Gastroesophageal sphincter (tissue), 4 donors: Measurements from ENCODE around the gene TNNI3. TPM values are rescaled to one million over a fixed set of nuclear protein-coding genes. Genes with fewer than 3 reads are reported as not detected.
"Not testable (repeated sequence)": the region's sequence is repeated elsewhere in the genome, so short reads cannot be mapped to it uniquely, and the experiment has no call there.

Source experiments
- ATAC-seq: fragments of 150-250 bp; one replicate; pipeline ENCODE4 v1.9.1; 2016; ENCODE audit warnings: mild to moderate bottlenecking, moderate library complexity
- H3K27ac ChIP-seq, 4 donors: fragments of 200-600 bp; sonication (generic) in 3 of 4; 1 replicate in 3 of 4; 2 replicates in 1 of 4; pipeline ENCODE4 v1.5.1; 2016 to 2019
- H3K27me3 ChIP-seq: fragments of 200-600 bp; sonication (generic); one replicate; pipeline ENCODE4 v1.5.1; 2019
- H3K36me3 ChIP-seq, 2 donors: fragments of 200-600 bp; sonication (generic); one replicate each; pipeline ENCODE4 v1.5.1; 2019; ENCODE audit warnings: control low read depth in 1 of 2
- H3K4me1 ChIP-seq, 3 donors: fragments of 200-600 bp; sonication (generic); 1 replicate in 2 of 3; 2 replicates in 1 of 3; pipeline ENCODE4 v1.5.1; 2016 to 2019; ENCODE audit warnings: control low read depth in 2 of 3
- H3K4me3 ChIP-seq, 2 donors: fragments of 200-600 bp; sonication (generic); one replicate each; pipeline ENCODE4 v1.5.1; 2019; ENCODE audit warnings: mild to moderate bottlenecking in 1 of 2, moderate library complexity in 1 of 2
- H3K9me3 ChIP-seq, 3 donors: fragments of 200-600 bp; sonication (generic); one replicate each; pipeline ENCODE4 v1.5.1; 2017 to 2019; ENCODE audit warnings: control low read depth in 2 of 3
- EP300 ChIP-seq: sonication (generic); formaldehyde crosslinking; IDR thresholded peaks from one replicate; pipeline ENCODE4 v1.6.1; 2017; ENCODE audit warnings: antibody characterized with exemption, mild to moderate bottlenecking
- POLR2A ChIP-seq, 2 donors: fragments of 450-650 bp; IDR thresholded peaks; one replicate each; pipeline ENCODE4 v1.6.1; 2017; ENCODE audit warnings: antibody characterized with exemption in 2 of 2, mild to moderate bottlenecking in 2 of 2, moderate library complexity in 1 of 2
- POLR2AphosphoS5 ChIP-seq: sonication (generic); formaldehyde crosslinking; IDR thresholded peaks from one replicate; pipeline ENCODE4 v1.6.1; 2017; ENCODE audit warnings: antibody characterized with exemption
- WGBS, 2 donors: methylation state at CpG; one replicate each; pipeline ENCODE4 v1.1.5; 2018; ENCODE audit warnings: low coverage in 1 of 2; 5-methylcytosine and 5-hydroxymethylcytosine counted together
- total RNA-seq, 4 donors: library from RNA; depleted of rRNA; stranded (reverse); fragments of >200 nt; gene quantifications; one replicate each; pipeline ENCODE4 v1.1.0, GENCODE V29; 2016
- TF ChIP-seq, protein P1 (sequence below), 4 experiments: fragments of 200-600 bp in 2 of 4; fragments of 450-650 bp in 2 of 4; sonication (generic) in 1 of 4; IDR thresholded peaks; one replicate each; pipeline ENCODE4 v1.5.1; 2017 to 2019; ENCODE audit warnings: antibody characterized with exemption in 4 of 4, mild to moderate bottlenecking in 2 of 4, moderate library complexity in 2 of 4

Gene TNNI3
- total RNA-seq: not detected

DNA sequence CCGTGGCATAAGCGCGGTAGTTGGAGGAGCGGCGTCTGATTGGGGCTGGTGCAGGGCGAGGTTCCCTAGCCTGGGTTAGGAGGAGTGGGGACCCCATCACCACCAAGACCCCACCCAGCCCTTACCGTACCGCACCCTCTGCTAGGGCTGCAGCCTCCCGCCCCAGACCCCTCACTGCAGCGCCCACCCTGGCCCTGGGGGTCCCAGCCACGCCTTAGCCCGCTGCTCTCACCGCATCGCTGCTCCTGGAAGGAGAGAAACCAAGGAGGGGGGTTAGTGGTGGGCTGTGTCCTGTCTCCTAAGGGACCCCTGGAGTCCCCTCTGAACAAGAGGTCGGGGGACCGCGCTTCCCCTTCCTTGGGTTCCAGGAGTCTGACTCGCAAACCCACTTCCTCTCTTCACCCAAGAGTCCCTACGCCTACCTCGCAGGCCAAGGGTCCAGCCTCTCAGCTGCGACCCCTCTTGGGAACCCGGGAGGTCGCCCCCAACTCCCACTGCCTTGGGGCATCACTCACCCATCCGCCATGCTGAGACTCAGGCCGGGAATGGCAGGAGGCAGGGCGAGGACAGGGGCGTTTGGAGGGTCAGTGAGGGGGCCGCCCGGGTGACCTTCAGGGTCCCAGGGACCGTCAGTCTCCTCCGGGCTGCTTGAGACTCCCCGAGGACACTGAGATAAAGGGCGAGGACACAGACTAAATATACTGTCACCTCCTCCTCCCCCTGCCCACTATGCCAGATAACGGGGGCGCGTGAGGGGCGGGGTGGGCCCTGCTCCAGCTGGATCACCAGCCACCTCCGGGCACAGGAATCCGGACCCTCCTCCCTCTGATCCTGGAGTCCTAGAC is at the start of gene TNNI3:
TSS of gene TNNI3 (minus strand) at position 669 of the 845 bp plus-strand sequence. CDS start at position 526, 143 bp downstream.
- H3K9me3 ChIP-seq: no peaks in the 10 kb centered on the region
- peak within 1 kb of the TSS in 1 of 2 donors; percentile 6 for H3K4me3 ChIP-seq
- peaks cover 0 to 31% (median 0%) of the 10 kb centered on the region in 3 donors for H3K4me1 ChIP-seq
- peaks cover 100% of the 10 kb centered on the region for H3K27me3 ChIP-seq
- no peaks in the 10 kb centered on the region for H3K36me3 ChIP-seq
- no peak within 1 kb of the TSS for H3K27ac ChIP-seq
- whole genome bisulfite sequencing, 2 donors: 36% methylated on average over 7 of the region's 39 CpGs; no CpG with 5 or more reads in 1 of the 2 donors
- TF ChIP-seq, protein P1, sequence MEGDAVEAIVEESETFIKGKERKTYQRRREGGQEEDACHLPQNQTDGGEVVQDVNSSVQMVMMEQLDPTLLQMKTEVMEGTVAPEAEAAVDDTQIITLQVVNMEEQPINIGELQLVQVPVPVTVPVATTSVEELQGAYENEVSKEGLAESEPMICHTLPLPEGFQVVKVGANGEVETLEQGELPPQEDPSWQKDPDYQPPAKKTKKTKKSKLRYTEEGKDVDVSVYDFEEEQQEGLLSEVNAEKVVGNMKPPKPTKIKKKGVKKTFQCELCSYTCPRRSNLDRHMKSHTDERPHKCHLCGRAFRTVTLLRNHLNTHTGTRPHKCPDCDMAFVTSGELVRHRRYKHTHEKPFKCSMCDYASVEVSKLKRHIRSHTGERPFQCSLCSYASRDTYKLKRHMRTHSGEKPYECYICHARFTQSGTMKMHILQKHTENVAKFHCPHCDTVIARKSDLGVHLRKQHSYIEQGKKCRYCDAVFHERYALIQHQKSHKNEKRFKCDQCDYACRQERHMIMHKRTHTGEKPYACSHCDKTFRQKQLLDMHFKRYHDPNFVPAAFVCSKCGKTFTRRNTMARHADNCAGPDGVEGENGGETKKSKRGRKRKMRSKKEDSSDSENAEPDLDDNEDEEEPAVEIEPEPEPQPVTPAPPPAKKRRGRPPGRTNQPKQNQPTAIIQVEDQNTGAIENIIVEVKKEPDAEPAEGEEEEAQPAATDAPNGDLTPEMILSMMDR (IDR thresholded peaks at IDR 0.05): no peak
- no peak for TF ChIP-seq POLR2AphosphoS5
- no peak for ATAC-seq

DNA sequence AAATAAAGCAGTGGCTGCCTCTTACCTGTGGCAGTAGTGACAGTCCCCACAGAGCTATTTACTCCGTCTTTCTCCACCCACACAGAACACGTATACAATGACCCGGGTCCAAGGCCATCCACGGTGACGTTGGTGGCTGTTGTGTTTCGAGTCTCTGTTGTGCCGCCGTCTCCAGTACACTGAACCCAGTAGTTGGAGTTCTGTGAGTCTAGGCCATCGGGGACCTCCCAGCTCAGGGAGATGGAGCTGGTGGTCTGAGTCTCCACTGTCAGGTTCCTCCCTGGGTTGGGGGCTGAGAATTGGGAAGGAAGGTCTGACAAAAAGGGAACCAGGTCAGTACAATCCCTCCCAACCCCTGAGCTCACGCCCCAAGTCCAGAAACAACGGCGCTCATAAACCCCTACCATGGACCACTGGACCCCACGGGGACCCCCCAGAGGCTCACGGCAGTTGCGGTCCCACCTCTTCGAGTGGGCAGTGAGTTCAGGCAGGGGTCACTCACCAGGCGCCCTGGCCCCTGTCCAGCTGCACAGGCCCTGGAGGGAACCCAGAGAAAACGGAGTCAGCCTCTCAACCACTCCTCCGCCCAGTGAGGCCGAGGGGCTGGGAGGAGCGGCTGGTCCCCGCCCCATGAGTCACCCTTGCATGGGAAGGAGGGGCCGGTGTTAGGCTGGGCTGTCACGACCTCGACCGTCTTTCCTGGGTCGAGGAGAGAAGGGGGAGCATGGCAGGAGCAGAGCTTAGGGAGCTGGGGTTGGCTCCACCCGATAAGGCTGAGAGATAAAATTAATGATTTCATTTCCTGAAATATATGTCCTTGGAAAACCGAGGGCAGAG is 49.4 kb upstream of the TNNI3 start:
- WGBS, 2 donors: 37% methylated on average over 10 of the region's 29 CpGs; no CpG with 5 or more reads in 1 of the 2 donors
- peak; percentile 96 for ATAC-seq
- H3K27me3 ChIP-seq: peaks cover 48% of the 10 kb centered on the region
- H3K9me3 ChIP-seq: peaks cover 0 to under 1% (median 0%) of the 10 kb centered on the region in 3 donors
- peaks cover 0 to 10% (median 6%) of the 10 kb centered on the region in 3 donors for H3K4me1 ChIP-seq
- H3K4me3 ChIP-seq: peak overlapping the region in 1 of 2 donors; percentile 22
- TF ChIP-seq EP300 (no peak), POLR2AphosphoS5 (peak; percentile 17)
- H3K36me3 ChIP-seq: no peaks in the 10 kb centered on the region
- H3K27ac ChIP-seq: no peak overlapping the region

DNA sequence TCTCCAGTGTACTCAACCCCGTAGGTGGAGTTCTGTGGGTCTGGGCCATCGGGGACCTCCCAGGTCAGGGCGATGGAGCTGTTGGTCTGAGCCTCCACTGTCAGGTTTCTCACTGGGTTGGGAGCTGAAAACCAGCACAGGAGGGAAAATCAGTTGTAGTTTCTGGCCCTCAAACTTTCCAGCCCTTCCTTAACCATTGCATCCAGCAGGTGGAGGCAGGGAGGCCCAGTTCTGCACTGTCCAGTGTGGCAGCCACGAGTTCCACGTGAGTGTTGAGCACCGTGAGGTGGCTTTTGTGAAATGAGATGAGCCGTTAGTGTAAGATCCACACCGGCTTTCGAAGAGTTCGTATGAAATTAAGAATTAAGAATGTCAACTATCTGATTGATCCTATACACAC is 44.7 kb upstream of the TNNI3 start:
- not testable (repeated sequence) for H3K27ac ChIP-seq, H3K4me3 ChIP-seq, H3K4me1 ChIP-seq, ATAC-seq, H3K9me3 ChIP-seq, H3K36me3 ChIP-seq
- 59% methylated on average over 5 of the region's 10 CpGs; no CpG with 5 or more reads in 1 of the 2 donors for WGBS, 2 donors
- H3K27me3 ChIP-seq: peaks cover 73% of the 10 kb centered on the region

DNA sequence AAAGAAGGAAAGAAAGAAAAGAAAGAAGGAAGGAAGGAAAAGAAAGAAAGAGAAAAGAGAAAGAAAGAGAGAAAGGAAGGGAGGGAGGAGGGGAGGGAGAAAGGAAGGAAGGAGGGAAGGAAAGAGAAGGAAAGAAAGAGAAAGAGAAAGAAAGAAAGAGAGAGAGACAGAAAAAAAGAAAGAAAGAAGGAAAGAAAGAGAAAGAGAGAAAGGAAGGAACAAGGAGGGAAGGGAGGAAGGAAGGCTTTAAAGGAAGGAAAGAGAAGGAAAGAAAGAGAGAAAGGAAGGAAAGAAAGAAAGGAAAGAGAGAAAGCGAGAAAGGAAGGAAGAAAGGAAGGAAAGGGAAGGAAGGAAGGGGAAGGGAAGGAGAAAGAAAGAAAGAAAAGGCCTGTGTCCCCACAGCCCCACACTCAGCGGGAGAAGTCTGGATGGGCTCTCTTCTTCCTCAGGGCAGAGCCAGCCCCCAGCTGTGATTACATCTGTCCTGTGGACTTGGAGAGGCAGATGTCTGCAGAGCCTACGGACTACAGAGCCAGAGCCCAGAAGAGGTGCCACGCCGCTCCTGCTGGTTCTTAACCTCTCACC is 42.2 kb upstream of the TNNI3 start:
- Histone ChIP-seq H3K4me1 (no peaks in the 10 kb centered on the region), H3K4me3 (no peak overlapping the region), H3K36me3 (no peaks in the 10 kb centered on the region), H3K9me3 (no peaks in the 10 kb centered on the region), H3K27me3 (peaks cover 60% of the 10 kb centered on the region), H3K27ac (no peak overlapping the region)
- no peak for ATAC-seq
- TF ChIP-seq EP300 (no peak), POLR2A (IDR thresholded peaks at IDR 0.05) (no peak), POLR2AphosphoS5 (no peak)
- TF ChIP-seq, protein P1 (IDR thresholded peaks at IDR 0.05): no peak
- 40 to 59% methylated on average over 1 to 5 of the region's 5 CpGs for WGBS, 2 donors

DNA sequence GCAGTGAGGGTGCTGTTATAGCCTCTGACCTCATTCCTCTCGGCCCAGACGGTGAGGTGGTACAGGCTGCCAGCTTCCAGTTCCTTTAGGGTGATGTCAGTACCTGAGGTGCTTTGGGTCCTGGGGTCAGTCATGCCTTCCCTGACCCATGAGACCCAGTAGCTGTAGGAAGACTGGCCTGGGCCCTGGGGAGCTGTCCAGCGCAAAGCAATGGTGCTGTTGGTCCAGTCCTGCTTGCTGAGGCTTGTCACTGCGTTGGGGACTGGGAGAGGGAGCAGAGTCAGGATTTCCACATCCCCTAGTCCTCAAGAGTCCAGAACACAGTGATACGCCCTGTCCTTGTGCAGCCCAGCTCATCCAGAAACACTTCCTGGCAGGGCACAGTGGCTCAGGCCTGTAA is 41.1 kb upstream of the TNNI3 start:
- TF ChIP-seq EP300 (no peak), POLR2A (IDR thresholded peaks at IDR 0.05) (no peak), POLR2AphosphoS5 (no peak)
- TF ChIP-seq, protein P1 (IDR thresholded peaks at IDR 0.05): no peak
- Histone ChIP-seq H3K36me3 (no peaks in the 10 kb centered on the region), H3K27me3 (peaks cover 60% of the 10 kb centered on the region), H3K4me1 (no peaks in the 10 kb centered on the region), H3K27ac (no peak overlapping the region), H3K9me3 (no peaks in the 10 kb centered on the region), H3K4me3 (no peak overlapping the region)
- ATAC-seq: no peak
- 30% methylated on average over 2 of the region's 5 CpGs; no CpG with 5 or more reads in 1 of the 2 donors for WGBS, 2 donors
